ENCODE results near the gene ATP1A4.
A peak's percentile ranks its signal among the peaks of the same experiment; 100 is the strongest.

ATP1A4 gene

GRCh38 chr1:160159846-160160245 is 8.4 kb downstream of the ATP1A4 start:
- TF ChIP-seq SNAI2 (CRISPR knock-in tag; IDR thresholded peaks at IDR 0.05), result no peak
- TF ChIP-seq ESRRG (CRISPR knock-in tag; IDR thresholded peaks at IDR 0.05), result no peak
- no peak for TF ChIP-seq RARB (CRISPR knock-in tag; IDR thresholded peaks at IDR 0.05)
- no peak for TF ChIP-seq ZNF565 (CRISPR knock-in tag; conservative IDR thresholded peaks at IDR 0.05; ENCODE audit: low read depth)
- no peak for TF ChIP-seq ZNF70 (CRISPR knock-in tag; IDR thresholded peaks at IDR 0.05)
- TF ChIP-seq TOX (CRISPR knock-in tag; IDR thresholded peaks at IDR 0.05; ENCODE audit: borderline replicate concordance), result no peak
- TF ChIP-seq TCF4 (CRISPR knock-in tag; IDR thresholded peaks at IDR 0.05; ENCODE audit: borderline replicate concordance), result no peak
- no peak for TF ChIP-seq ISL1 (CRISPR knock-in tag; IDR thresholded peaks at IDR 0.05)
- TF ChIP-seq CSDC2 (CRISPR knock-in tag; IDR thresholded peaks at IDR 0.05), result no peak
- no peak for TF ChIP-seq ZC3H10 (CRISPR knock-in tag; IDR thresholded peaks at IDR 0.05)
- no peak for TF ChIP-seq CREB5 (CRISPR knock-in tag; IDR thresholded peaks at IDR 0.05; ENCODE audit: low read depth)
- no peak for TF ChIP-seq POU6F1 (CRISPR knock-in tag; IDR thresholded peaks at IDR 0.05; ENCODE audit: borderline replicate concordance, low read depth)

GRCh38 chr1:160161965-160162705 is 10.7 kb downstream of the ATP1A4 start:
- TF ChIP-seq CREB5 (CRISPR knock-in tag; IDR thresholded peaks at IDR 0.05; ENCODE audit: low read depth), result no peak
- TF ChIP-seq PPARA (CRISPR knock-in tag; IDR thresholded peaks at IDR 0.05; ENCODE audit: borderline replicate concordance), result no peak
- TF ChIP-seq TOX (CRISPR knock-in tag; IDR thresholded peaks at IDR 0.05; ENCODE audit: borderline replicate concordance), result no peak
- TF ChIP-seq ZFP3 (CRISPR knock-in tag; IDR thresholded peaks at IDR 0.05), result no peak
- TF ChIP-seq ZNF70 (CRISPR knock-in tag; IDR thresholded peaks at IDR 0.05), result no peak
- ATAC-seq, result peak; percentile 72

More at GRCh38 chr1:160159846-160160245, 8.4 kb downstream of the ATP1A4 start:
- ATAC-seq, result no peak

GRCh38 chr1:160162931-160163330 is 11.5 kb downstream of the ATP1A4 start:
- no peak for TF ChIP-seq ZFP30 (CRISPR knock-in tag; IDR thresholded peaks at IDR 0.05)
- no peak for TF ChIP-seq ZC3H10 (CRISPR knock-in tag; IDR thresholded peaks at IDR 0.05)
- no peak for TF ChIP-seq ESRRG (CRISPR knock-in tag; IDR thresholded peaks at IDR 0.05)
- TF ChIP-seq TSHZ2 (CRISPR knock-in tag; IDR thresholded peaks at IDR 0.05), result no peak
- TF ChIP-seq TOX (CRISPR knock-in tag; IDR thresholded peaks at IDR 0.05; ENCODE audit: borderline replicate concordance), result no peak
- ATAC-seq, result no peak

GRCh38 chr1:160163615-160164014 is 12.2 kb downstream of the ATP1A4 start:
- no peak for ATAC-seq

More at GRCh38 chr1:160163615-160164014, 12.2 kb downstream of the ATP1A4 start:
- TF ChIP-seq POU6F1 (CRISPR knock-in tag; IDR thresholded peaks at IDR 0.05; ENCODE audit: borderline replicate concordance, low read depth) (no peak), OSR1 (CRISPR knock-in tag; IDR thresholded peaks at IDR 0.05) (no peak), ZNF70 (CRISPR knock-in tag; IDR thresholded peaks at IDR 0.05) (no peak), CSRNP3 (CRISPR knock-in tag; IDR thresholded peaks at IDR 0.05) (no peak), ESRRG (CRISPR knock-in tag; IDR thresholded peaks at IDR 0.05) (no peak), BACH2 (CRISPR knock-in tag; IDR thresholded peaks at IDR 0.05; ENCODE audit: borderline replicate concordance) (no peak), ZNF565 (CRISPR knock-in tag; conservative IDR thresholded peaks at IDR 0.05; ENCODE audit: low read depth) (no peak), ZFP30 (CRISPR knock-in tag; IDR thresholded peaks at IDR 0.05) (no peak), TCF4 (CRISPR knock-in tag; IDR thresholded peaks at IDR 0.05; ENCODE audit: borderline replicate concordance) (no peak)

Data from SK-N-SH treated with all-trans-retinoic acid at 6 μM for 48 hours (cell line).